Spleen (tissue), 7 donors: ENCODE results near the gene DOCK2.

Experiments
- POLR2A ChIP-seq, 3 donors: fragments of 450-650 bp; IDR thresholded peaks; one replicate each; pipeline ENCODE4 v1.5.1; 2017; ENCODE audit warnings: antibody characterized with exemption in 3 of 3, mild to moderate bottlenecking in 1 of 3
- POLR2AphosphoS5 ChIP-seq, 3 donors: sonication (generic); formaldehyde crosslinking; IDR thresholded peaks; one replicate each; pipeline ENCODE4 v1.5.1; 2017; ENCODE audit warnings: antibody characterized with exemption in 3 of 3
- TF ChIP-seq, protein P1 (sequence below), 11 experiments: fragments of 200-600 bp in 7 of 11; fragments of 450-650 bp in 4 of 11; sonication (generic) in 4 of 11; IDR thresholded peaks in 8 of 11; conservative IDR thresholded peaks in 3 of 11; 1 replicate in 7 of 11; 2 replicates in 4 of 11; pipeline versions ENCODE4 v1.4.0 to v1.8.0; 2016 to 2021; ENCODE audit warnings: antibody characterized with exemption in 11 of 11, inconsistent platforms in 4 of 11, mild to moderate bottlenecking in 1 of 11
- donor health status: DM: no; HTN: no; CAD: no; lungs with moderate emphysema.
- donor health status: DM: no; HTN: no; CAD: no.
- donor health status: DM: no; HTN: no; CAD: no.

DNA sequence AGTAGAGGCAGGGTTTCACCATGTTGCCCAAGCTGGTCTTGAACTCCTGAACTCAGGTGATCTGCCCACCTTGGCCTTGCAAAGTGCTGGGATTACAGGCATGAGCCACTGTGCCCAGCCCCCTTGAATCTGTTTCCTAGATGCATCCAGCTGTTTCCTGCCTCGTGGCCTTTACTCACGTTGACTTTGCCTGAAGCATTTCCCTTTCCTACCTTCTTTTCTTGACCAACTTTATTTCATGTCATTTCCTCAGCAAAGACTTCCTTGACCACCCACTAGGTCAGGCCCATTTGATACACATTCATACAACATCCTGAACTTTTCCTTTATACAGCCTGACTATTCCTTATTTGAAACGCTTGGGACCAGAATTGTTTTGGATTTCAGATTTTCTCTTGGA, 51.0 kb downstream of the DOCK2 start:
- TF ChIP-seq, protein P1, sequence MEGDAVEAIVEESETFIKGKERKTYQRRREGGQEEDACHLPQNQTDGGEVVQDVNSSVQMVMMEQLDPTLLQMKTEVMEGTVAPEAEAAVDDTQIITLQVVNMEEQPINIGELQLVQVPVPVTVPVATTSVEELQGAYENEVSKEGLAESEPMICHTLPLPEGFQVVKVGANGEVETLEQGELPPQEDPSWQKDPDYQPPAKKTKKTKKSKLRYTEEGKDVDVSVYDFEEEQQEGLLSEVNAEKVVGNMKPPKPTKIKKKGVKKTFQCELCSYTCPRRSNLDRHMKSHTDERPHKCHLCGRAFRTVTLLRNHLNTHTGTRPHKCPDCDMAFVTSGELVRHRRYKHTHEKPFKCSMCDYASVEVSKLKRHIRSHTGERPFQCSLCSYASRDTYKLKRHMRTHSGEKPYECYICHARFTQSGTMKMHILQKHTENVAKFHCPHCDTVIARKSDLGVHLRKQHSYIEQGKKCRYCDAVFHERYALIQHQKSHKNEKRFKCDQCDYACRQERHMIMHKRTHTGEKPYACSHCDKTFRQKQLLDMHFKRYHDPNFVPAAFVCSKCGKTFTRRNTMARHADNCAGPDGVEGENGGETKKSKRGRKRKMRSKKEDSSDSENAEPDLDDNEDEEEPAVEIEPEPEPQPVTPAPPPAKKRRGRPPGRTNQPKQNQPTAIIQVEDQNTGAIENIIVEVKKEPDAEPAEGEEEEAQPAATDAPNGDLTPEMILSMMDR (IDR thresholded peaks at IDR 0.05 in 8 of 11, conservative IDR thresholded peaks at IDR 0.05 in 3 of 11): no peak
- TF ChIP-seq POLR2A (IDR thresholded peaks at IDR 0.05) (no peak), POLR2AphosphoS5 (IDR thresholded peaks at IDR 0.05) (peak in 1 of 3 donors; percentile 42)
